Mesenteric fat pad (tissue), 1 donor: ENCODE results near the gene VMA21. TPM values are rescaled to one million over a fixed set of nuclear protein-coding genes. Genes with fewer than 3 reads are reported as not detected.

Experiments used
- DNase-seq: peaks from one replicate; pipeline ENCODE4 v3.0.0-alpha.2; 2020; ENCODE audit warnings: low spot score
- long read RNA-seq: library from polyadenylated mRNA; unstranded; transcript quantifications from one replicate; pipeline ENCODE4 v2.0.0, GENCODE V29; 2020
- total RNA-seq: library from RNA; stranded (reverse); fragmentation: NEBNext Ultra II Directional; extraction: Animal tissue kit (Norgen Biotek cat#: 25700); gene quantifications from one replicate; pipeline ENCODE4 v1.2.1, GENCODE V29; 2021
- donor health status: DM: yes; HTN: yes; CAD: no.

The VMA21 gene
- 30.7 TPM for total RNA-seq
- long read RNA-seq, full-length matches to known transcripts: 4 of 9 reads
- long read RNA-seq, partial matches to known transcripts: 0 of 9 reads
- long read RNA-seq, other reads (novel, unspliced or antisense): 5 of 9 reads

GRCh38 chrX:151396825-151397740, at the start of gene VMA21:
VMA21 (plus strand) TSS chrX:151397206; CDS start chrX:151397309, 103 bp downstream.
- peak; percentile 96 for DNase-seq

- DNase-seq: no peak
These were observed 37.7 kb upstream of the VMA21 start for GRCh38 chrX:151359341-151359740.

GRCh38 chrX:151359931-151360871, 36.8 kb upstream of the VMA21 start:
- no peak for DNase-seq

- DNase-seq: no peak
These were observed 33.7 kb upstream of the VMA21 start for GRCh38 chrX:151363316-151363715.

- DNase-seq: no peak
These were observed 31.4 kb upstream of the VMA21 start for GRCh38 chrX:151365579-151365978.

- DNase-seq: no peak
These were observed 26.1 kb upstream of the VMA21 start for GRCh38 chrX:151370906-151371305.

GRCh38 chrX:151384807-151385206, 12.2 kb upstream of the VMA21 start:
- no peak for DNase-seq

GRCh38 chrX:151386838-151387459, 10.1 kb upstream of the VMA21 start:
- DNase-seq: no peak

GRCh38 chrX:151391722-151392121, 5.3 kb upstream of the VMA21 start:
- DNase-seq: no peak

GRCh38 chrX:151393514-151393913, 3.5 kb upstream of the VMA21 start:
- DNase-seq: no peak

GRCh38 chrX:151396042-151396824, 773 bp upstream of the VMA21 start:
- no peak for DNase-seq

GRCh38 chrX:151397741-151398070, 700 bp downstream of the VMA21 start:
- no peak for DNase-seq

- DNase-seq: no peak
These were observed 1.3 kb downstream of the VMA21 start for GRCh38 chrX:151398346-151398745.

GRCh38 chrX:151402719-151403390, 5.8 kb downstream of the VMA21 start:
- DNase-seq: no peak

- no peak for DNase-seq
These were observed 19.6 kb downstream of the VMA21 start for GRCh38 chrX:151416579-151416978.

- DNase-seq: no peak
These were observed 22.8 kb downstream of the VMA21 start for GRCh38 chrX:151419782-151420181.

GRCh38 chrX:151424505-151424904, 27.5 kb downstream of the VMA21 start:
- DNase-seq: no peak

- no peak for DNase-seq
These were observed 51.5 kb downstream of the VMA21 start for GRCh38 chrX:151448509-151448908.

GRCh38 chrX:151458824-151459223, 61.8 kb downstream of the VMA21 start:
- DNase-seq: no peak
